Activated T-helper 2 cell treated with anti-CD3 and anti-CD28 coated beads, Interferon-gamma antibody, Interleukin-2, Interleukin-4, amounts not matched to agents 10 μg/mL and 5 μg/mL and 100 μg/mL, durations not matched to agents 14 hours and 24 hours and 36 hours (primary cell): ENCODE data around the gene NPR1. TPM values are rescaled to one million over a fixed set of nuclear protein-coding genes. Genes with fewer than 3 reads are reported as not detected.
"Not testable (repeated sequence)": the region's sequence is repeated elsewhere in the genome, so short reads cannot be mapped to it uniquely, and the experiment has no call there.

Experiments used
- DNase-seq: peaks from one replicate; pipeline ENCODE4 v3.0.0; 2021; ENCODE audit warnings: low spot score
- H3K27ac Mint-ChIP-seq: one replicate; pipeline ENCODE4 v1.8.0; 2021; ENCODE audit warnings: mixed read lengths
- H3K27me3 Mint-ChIP-seq: one replicate; pipeline ENCODE4 v1.8.0; 2021; ENCODE audit warnings: low read depth, mixed read lengths
- H3K36me3 Mint-ChIP-seq: one replicate; pipeline ENCODE4 v1.8.0; 2021; ENCODE audit warnings: low read depth, mixed read lengths
- H3K4me1 Mint-ChIP-seq: one replicate; pipeline ENCODE4 v1.8.0; 2021; ENCODE audit warnings: low read depth, mixed read lengths
- H3K4me3 Mint-ChIP-seq: one replicate; pipeline ENCODE4 v1.8.0; 2021; ENCODE audit warnings: low read depth, mild to moderate bottlenecking, moderate library complexity, mixed read lengths
- H3K9me3 Mint-ChIP-seq: one replicate; pipeline ENCODE4 v1.8.0; 2021; ENCODE audit warnings: mixed read lengths
- intact Hi-C: fragments of 100-400 bp; cut with micrococcal nuclease; formaldehyde crosslinking; loops from one replicate; pipeline ENCODE4 v1.15.1; 2023
- total RNA-seq: library from RNA; stranded (reverse); gene quantifications from 2 replicates; pipeline ENCODE4 v1.2.3, GENCODE V29; 2022

The NPR1 gene
- total RNA-seq, 1 donor from 2014 or later: not detected

DNA sequence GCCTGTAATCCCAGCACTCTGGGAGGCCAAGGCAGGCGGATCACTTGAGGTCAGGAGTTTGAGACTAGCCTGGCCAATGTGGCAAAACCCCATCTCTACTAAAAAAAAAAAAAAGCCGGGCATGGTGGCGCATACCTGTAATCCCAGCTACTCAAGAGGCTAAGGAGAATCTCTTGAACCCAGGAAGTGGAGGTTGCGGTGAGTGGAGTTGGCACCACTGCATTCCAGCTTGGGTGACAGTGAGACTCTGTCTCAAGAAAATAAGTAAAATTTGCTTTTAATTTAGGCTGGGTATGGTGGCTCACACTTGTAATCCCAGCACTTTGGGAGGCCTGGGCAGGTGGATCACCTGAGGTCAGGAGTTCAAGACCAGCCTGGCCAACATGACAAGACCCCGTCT, 38.3 kb upstream of the NPR1 start:
- peaks cover 81% of the 10 kb centered on the region for H3K36me3 Mint-ChIP-seq
- DNase-seq, H3K27me3 Mint-ChIP-seq, H3K4me3 Mint-ChIP-seq, intact Hi-C loops, H3K27ac Mint-ChIP-seq, H3K9me3 Mint-ChIP-seq: not testable (repeated sequence)
- H3K4me1 Mint-ChIP-seq: peaks cover 21% of the 10 kb centered on the region

DNA sequence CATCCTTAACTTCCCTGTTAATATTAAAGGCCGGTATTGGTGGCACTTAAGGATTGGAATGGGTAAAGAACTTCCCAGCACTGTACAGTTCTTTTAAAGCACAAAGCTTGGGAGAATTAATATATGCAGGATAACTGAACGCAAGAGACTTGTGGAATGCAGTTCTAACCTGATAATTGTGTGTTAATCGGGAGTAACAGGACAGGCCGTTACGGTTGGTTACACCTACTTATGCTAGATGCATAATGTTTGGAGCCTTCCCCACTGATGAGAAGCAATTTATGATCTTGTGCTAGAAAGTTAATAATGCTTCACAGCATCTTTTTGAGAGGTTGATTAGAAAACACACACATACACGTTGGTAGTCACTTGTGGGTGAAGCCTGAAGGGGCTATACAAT, 37.6 kb upstream of the NPR1 start:
- Mint-ChIP-seq H3K4me3 (no peak overlapping the region), H3K27me3 (no peaks in the 10 kb centered on the region), H3K9me3 (no peaks in the 10 kb centered on the region), H3K4me1 (peaks cover 24% of the 10 kb centered on the region), H3K36me3 (peaks cover 83% of the 10 kb centered on the region), H3K27ac (no peak overlapping the region)
- DNase-seq: no peak
- intact Hi-C loops: no loop called here

DNA sequence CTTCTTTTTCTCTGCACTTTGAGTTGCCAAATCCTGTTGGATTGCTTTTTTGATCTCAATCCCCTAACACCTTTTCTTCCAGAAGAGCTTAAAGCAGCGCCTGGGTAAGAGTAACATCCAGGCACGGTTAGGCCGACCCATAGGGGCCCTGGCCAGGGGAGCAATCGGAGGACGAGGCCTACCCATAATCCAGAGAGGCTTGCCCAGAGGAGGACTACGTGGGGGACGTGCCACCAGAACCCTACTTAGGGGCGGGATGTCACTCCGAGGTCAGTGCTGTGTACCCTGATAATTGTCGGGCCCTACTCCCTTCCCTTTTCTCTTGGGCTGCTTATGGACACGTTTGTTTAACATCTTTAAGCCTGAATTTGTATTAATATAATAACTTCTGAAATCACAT, 36.3 kb upstream of the NPR1 start:
- H3K36me3 Mint-ChIP-seq: peaks cover 81% of the 10 kb centered on the region
- peaks cover 20% of the 10 kb centered on the region for H3K4me1 Mint-ChIP-seq
- no peak overlapping the region for H3K27ac Mint-ChIP-seq
- intact Hi-C loops: no loop called here
- no peaks in the 10 kb centered on the region for H3K27me3 Mint-ChIP-seq
- H3K9me3 Mint-ChIP-seq: no peaks in the 10 kb centered on the region
- H3K4me3 Mint-ChIP-seq: no peak overlapping the region
- DNase-seq: no peak

DNA sequence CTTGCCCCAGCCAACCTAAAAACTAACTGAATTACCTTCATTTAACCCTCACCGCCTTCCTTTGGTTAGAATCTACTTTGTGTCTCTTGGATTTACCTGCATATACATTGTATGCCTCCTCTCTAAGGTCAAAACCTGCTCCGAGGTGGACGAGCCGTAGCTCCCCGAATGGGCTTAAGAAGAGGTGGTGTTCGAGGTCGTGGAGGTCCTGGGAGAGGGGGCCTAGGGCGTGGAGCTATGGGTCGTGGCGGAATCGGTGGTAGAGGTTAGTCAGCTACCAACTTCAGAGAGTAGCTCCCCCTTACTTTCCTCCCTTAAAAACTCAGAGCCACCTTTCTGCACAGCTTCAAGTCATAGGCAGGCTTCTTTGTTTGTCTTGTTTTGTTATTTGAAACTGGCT, 35.4 kb upstream of the NPR1 start:
- H3K27ac Mint-ChIP-seq: peak overlapping the region; percentile 31
- H3K9me3 Mint-ChIP-seq: no peaks in the 10 kb centered on the region
- intact Hi-C loops: no loop called here
- DNase-seq: no peak
- H3K4me3 Mint-ChIP-seq: no peak overlapping the region
- peaks cover 81% of the 10 kb centered on the region for H3K36me3 Mint-ChIP-seq
- peaks cover 18% of the 10 kb centered on the region for H3K4me1 Mint-ChIP-seq
- no peaks in the 10 kb centered on the region for H3K27me3 Mint-ChIP-seq

DNA sequence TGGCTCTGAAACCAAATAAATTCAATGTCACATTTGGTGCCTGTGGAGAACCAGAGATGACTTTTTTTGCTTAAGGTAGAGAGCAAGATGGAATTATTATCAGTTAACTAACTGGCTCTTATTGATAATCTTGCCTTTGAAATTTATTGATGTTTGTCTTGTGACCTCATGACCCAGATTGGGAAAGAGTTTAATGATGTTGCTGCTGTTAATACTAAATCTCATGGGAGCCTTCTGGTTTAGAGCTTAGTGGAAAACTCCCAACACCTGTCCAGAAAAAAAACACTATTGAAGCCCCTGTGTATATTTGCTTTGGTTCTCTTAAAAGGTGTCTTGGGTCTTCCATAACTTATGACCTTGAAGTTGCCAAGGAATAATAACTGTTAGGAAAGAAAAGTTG, 34.7 kb upstream of the NPR1 start:
- Mint-ChIP-seq H3K4me3 (no peak overlapping the region), H3K27me3 (no peaks in the 10 kb centered on the region), H3K4me1 (peaks cover 18% of the 10 kb centered on the region), H3K27ac (no peak overlapping the region), H3K36me3 (peaks cover 74% of the 10 kb centered on the region), H3K9me3 (no peaks in the 10 kb centered on the region)
- intact Hi-C loops: no loop called here
- no peak for DNase-seq

DNA sequence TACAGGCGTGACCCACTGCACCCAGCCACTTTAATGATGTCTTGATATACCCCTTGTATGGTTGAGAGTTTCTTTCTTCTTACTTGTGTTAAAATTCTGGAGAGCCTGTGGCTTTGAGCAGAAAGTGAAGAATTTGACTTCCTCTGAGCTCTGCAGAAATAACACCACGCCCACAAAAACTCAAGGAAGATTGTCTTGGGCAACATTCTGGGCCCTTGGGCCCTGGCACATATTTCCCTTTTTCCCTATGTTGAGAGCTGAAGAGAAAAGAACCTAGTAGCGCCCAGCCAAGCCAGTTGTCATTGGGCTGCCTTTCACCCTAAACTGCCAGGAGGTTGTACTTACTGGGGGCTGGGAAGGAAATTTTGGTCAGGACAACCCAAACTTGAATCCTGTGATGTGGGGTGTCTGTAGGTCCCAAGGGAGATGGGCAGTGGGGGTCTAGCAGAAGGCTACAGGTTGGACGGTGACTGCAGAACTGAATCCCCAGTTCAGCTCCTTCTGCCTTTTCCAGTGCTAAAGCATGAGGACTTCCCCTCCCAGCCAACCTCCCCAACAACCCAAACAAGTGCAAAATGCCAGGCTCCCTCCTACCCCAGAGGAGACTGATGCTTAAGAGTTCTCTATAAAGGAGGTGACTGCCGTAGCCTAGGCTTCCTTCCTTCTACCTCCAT, 31.7 kb upstream of the NPR1 start:
- DNase-seq: no peak
- Mint-ChIP-seq H3K27me3 (no peaks in the 10 kb centered on the region), H3K4me3 (no peak overlapping the region), H3K9me3 (no peaks in the 10 kb centered on the region), H3K4me1 (peaks cover 17% of the 10 kb centered on the region), H3K36me3 (peaks cover 52% of the 10 kb centered on the region), H3K27ac (no peak overlapping the region)
- intact Hi-C loops: no loop called here

DNA sequence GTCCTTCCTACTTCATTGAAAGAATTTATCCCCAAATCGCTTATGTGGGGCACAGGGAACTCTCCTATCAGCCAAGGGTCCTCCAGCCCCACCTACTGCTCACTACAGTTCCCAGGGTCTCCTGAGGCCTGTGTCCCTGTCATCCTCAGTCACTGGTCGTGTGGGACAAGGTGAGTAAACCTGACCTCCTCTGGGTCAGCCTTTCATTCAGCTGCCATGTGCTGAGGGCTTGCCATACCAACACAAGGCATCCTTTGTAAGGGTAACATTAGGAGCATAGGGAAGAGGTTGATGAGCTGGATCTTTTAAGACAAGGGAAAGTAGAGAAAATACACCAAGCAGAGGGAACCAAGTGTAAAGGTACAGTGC, 31.2 kb upstream of the NPR1 start:
- Mint-ChIP-seq H3K4me1 (peaks cover 16% of the 10 kb centered on the region), H3K27ac (no peak overlapping the region), H3K4me3 (no peak overlapping the region), H3K9me3 (no peaks in the 10 kb centered on the region), H3K36me3 (peaks cover 48% of the 10 kb centered on the region), H3K27me3 (no peaks in the 10 kb centered on the region)
- intact Hi-C loops: no loop called here
- DNase-seq: no peak

DNA sequence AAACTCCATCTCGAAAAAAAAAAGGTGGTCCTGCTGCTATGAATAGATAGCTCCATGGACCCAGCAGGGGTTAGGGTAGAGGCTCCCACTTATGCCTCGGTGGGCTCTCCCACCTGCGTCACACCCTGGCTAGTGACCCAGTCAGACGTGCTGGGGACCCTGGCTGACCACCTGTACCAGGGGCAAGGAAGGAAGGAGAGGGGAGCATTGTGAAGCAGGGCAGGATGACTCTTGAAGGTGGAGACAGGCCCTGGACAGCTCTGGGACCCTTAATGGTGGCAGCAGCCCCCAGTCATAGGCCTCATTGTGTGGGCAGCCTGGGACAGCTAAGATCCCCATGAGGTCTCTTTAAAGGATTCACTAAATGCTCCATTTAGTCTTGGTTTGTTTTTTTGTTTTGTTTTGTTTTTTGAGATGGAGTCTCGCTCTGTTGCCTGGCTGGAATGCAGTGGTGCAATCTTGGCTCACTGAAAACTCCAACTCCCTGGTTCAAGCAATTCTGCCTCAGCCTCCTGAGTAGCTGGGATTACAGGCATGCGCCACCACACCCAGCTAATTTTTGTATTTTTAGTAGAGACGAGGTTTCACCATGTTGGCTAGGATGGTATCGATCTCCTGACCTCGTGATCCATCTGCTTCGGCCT, 30.4 kb upstream of the NPR1 start:
- Mint-ChIP-seq H3K9me3 (no peaks in the 10 kb centered on the region), H3K36me3 (peaks cover 44% of the 10 kb centered on the region), H3K4me1 (peaks cover 13% of the 10 kb centered on the region), H3K4me3 (no peak overlapping the region), H3K27me3 (no peaks in the 10 kb centered on the region), H3K27ac (no peak overlapping the region)
- no peak for DNase-seq
- intact Hi-C loops: no loop called here

DNA sequence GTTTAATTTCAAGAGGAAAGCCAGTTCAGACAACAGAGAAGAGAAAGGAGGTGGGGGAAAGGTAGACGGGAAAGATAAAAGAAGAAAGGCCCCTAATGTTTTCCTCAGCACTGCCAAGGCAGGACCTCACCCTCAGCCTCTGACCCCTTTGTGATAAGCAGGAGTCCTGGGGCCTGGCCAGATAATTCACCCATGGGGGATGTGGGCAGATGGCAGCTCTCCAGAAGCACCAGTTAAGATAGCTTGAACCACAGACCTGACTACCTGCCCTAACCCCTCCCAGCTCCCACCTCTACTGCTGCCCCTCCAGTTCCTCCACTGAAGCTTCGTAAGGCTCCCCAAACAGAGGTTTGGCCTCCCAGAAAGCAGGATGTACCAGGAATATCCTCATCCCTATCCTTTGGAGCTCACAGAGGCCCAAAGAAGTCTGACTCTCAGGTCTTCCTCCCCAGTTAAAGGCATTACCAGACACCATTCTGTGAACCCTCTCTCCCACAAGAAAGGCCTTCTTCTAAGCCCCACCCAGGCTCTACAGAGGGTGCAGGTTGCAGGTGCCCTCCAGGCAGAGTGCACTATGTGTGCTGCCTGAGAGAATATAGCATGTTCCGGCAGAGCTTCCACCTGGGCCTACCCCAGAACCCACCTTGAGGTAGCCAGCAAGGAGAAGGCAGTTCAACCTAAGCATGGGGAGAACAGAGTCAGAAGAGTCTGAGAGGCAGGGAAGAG, 29.2 kb upstream of the NPR1 start:
- Mint-ChIP-seq H3K27ac (no peak overlapping the region), H3K36me3 (peaks cover 32% of the 10 kb centered on the region), H3K27me3 (no peaks in the 10 kb centered on the region), H3K4me3 (no peak overlapping the region), H3K9me3 (no peaks in the 10 kb centered on the region), H3K4me1 (peaks cover 8% of the 10 kb centered on the region)
- DNase-seq: no peak
- intact Hi-C loops: no loop called here

DNA sequence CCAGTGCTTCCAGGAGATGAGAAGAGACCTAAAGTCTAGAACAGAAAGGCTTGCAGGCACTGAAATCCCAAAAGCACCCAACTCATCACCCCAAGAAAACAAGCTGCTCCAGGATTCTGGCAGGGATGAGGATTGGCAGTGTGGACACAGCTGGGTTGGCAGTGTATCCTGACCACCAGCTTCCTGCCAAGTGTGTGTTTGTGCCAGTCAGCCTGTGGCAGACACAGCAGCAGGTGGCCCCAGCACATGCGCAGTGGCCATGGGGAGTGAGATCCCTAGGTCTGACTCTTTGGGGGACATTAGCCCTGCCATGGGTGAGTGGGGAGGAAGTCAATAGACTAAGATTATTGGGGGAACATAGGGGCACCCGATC, 28.6 kb upstream of the NPR1 start:
- no peak overlapping the region for H3K27ac Mint-ChIP-seq
- H3K4me3 Mint-ChIP-seq: no peak overlapping the region
- peaks cover 8% of the 10 kb centered on the region for H3K4me1 Mint-ChIP-seq
- intact Hi-C loops: no loop called here
- peaks cover 27% of the 10 kb centered on the region for H3K36me3 Mint-ChIP-seq
- H3K9me3 Mint-ChIP-seq: no peaks in the 10 kb centered on the region
- H3K27me3 Mint-ChIP-seq: no peaks in the 10 kb centered on the region
- DNase-seq: no peak

DNA sequence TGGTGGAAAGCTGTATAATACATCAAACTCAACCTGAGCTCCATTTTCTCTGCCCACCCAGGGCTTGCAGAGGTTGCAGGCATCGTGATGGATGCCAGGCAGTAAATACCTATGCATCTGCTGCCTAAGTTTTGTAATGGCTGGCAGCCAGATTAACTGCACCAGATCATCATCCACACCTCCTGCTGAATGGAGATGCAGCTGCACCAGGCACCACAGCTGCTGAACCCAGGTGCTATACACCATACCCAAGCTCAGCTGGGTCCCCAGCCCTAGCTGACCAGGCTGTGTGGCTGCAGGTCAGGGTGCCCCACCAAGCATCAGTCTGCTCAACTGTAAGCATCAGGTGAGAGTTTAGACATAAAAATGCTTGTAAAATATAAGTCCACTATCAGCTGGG, 26.7 kb upstream of the NPR1 start:
- H3K27ac Mint-ChIP-seq: no peak overlapping the region
- no peaks in the 10 kb centered on the region for H3K27me3 Mint-ChIP-seq
- no peak for DNase-seq
- H3K9me3 Mint-ChIP-seq: no peaks in the 10 kb centered on the region
- intact Hi-C loops: no loop called here
- H3K4me1 Mint-ChIP-seq: peaks cover 3% of the 10 kb centered on the region
- H3K4me3 Mint-ChIP-seq: no peak overlapping the region
- peaks cover 8% of the 10 kb centered on the region for H3K36me3 Mint-ChIP-seq

DNA sequence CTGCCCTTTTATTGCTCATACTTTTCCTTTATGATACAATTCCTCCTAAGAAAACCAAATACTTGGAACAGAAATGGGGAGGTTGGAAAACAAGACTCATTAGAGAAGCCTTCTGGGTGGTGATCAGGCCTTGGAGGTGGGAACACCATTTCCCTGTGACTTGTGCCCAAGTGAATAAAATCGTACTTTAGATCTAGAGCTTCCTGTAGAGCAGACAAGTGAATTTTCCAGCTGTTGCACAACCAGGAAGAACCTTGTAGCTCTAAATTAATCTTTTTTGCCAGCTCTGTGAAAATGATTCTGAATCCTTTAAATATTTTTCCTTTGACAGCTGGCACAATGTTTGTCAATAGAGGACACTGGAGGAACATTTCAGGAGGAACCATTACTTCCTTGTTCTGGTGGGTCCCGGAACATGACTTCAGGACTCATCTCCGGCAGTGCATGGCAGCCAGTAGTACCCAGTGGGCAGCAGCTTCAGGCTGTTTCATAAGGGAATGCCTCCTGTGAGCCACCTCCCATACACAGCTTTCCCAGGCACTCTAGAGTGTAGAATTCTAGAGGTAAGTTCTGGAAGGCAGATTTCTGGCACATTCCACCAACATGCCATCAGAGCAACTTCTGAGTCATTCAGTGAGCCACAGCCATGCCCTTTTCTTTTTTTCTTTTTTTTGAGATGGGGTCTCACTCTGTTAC, 25.5 kb upstream of the NPR1 start:
- H3K9me3 Mint-ChIP-seq: no peaks in the 10 kb centered on the region
- H3K36me3 Mint-ChIP-seq: peaks cover under 1% of the 10 kb centered on the region
- H3K4me3 Mint-ChIP-seq: no peak overlapping the region
- H3K27me3 Mint-ChIP-seq: no peaks in the 10 kb centered on the region
- H3K4me1 Mint-ChIP-seq: peaks cover 5% of the 10 kb centered on the region
- DNase-seq: no peak
- no peak overlapping the region for H3K27ac Mint-ChIP-seq
- intact Hi-C loops: no loop called here

DNA sequence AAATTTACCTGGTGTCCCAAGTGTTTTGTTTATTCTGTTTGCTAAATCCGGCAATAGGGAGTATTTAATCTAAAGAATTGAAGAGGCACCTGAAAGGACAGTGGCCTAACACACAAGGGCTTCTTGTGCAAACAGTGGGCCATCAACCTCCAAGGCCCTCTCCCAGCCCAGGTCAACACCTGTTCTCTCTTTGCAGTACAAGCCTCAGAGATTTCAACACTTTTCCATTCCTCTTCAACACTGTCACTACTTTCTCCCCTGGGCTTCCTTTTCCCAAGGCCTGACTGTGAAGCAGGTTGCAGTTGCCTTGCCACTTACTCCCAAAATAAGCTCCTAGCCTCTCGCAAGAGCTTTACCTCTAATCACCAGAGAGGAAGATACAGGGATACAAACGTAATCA, 23.2 kb upstream of the NPR1 start:
- peaks cover 12% of the 10 kb centered on the region for H3K4me1 Mint-ChIP-seq
- no peak overlapping the region for H3K4me3 Mint-ChIP-seq
- H3K9me3 Mint-ChIP-seq: no peaks in the 10 kb centered on the region
- no peaks in the 10 kb centered on the region for H3K27me3 Mint-ChIP-seq
- no peak overlapping the region for H3K27ac Mint-ChIP-seq
- DNase-seq: no peak
- intact Hi-C loops: no loop called here
- H3K36me3 Mint-ChIP-seq: no peaks in the 10 kb centered on the region
